Jurkat, Clone E6-1 (cell line): ENCODE results near the gene TNNT3.

Source experiments
- DNase-seq: peaks from one replicate; pipeline ENCODE4 v3.0.0-alpha.2; 2011; ENCODE audit warnings: low read depth, low spot score
- H3K4me3 ChIP-seq: 2 replicates; pipeline ENCODE4 v1.5.1; 2011; ENCODE audit warnings: mild to moderate bottlenecking, low read length, control low read depth, moderate library complexity

The TNNT3 gene

DNA sequence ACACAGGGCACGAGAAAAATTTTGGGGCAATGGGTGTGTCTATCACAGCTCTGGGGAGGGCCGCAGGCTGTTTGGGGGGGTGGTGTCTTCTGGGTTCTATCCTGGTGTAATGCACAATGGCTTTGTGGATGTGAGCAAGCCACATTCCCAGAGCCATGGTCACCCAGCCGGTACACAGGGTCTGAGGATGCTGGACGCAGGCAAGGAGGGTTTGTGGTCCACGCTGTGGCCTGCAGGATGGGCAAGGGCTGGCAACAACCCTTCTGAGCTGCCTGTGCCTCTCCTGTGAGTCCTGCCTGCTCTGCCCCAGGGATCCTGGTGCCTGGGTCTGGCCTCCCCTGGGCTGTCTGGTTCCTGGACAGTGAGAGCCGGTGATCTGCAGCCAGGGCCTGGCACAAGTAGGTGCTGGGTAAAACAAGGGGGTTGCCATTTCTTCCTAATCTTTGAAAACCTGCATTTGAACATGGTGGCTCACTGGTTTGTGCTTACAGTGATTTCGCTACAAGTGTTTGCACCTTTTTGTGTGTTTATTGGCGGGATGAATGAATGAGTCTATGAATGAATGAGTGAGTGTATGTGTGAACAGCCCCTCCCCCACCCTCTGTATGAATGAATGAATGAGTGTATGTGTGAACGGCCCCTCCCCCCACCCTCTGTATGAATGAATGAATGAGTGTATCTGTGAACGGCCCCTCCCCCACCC lies 23.2 kb downstream of the TNNT3 start:
- DNase-seq, result no peak
- no peak overlapping the region for H3K4me3 ChIP-seq

DNA sequence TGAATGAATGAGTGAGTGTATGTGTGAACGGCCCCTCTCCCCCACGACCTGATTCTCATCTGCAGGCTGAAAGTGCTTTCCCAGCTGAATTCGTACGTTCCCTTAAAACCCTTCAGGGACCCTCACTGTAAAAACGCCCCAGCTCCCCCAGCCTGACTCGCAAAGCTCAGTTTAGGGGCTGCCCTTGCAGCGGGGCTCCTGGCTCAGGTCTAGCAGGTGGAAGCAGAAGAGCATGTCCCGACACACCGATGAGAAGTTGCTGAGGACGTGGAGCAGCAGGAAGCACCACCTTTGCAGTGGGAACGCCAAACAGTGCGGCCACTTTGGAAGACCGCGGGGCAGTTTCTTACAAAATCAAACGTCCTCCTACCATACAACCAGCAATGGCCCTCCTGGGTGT lies 24.1 kb downstream of the TNNT3 start:
- H3K4me3 ChIP-seq, result no peak overlapping the region
- DNase-seq, result no peak

DNA sequence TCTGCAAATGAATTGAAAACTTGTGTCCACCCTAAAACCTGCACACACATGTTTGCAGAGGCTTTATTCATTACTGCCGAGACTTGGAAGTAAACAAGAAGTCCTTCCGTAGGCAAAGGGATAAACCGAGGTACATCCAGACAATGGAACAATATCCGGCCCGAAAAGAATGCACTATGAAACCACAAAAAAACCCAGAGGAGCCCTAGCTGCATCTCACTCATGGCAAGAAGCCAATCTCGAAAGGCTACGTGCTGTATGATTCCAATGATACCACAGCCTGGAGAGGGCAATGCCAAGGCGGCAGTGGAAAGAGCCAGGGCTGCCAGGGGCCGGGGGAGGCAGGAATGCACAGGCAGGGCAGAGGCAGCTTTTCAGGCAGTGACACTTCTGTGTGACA lies 24.5 kb downstream of the TNNT3 start:
- no peak overlapping the region for H3K4me3 ChIP-seq
- no peak for DNase-seq

DNA sequence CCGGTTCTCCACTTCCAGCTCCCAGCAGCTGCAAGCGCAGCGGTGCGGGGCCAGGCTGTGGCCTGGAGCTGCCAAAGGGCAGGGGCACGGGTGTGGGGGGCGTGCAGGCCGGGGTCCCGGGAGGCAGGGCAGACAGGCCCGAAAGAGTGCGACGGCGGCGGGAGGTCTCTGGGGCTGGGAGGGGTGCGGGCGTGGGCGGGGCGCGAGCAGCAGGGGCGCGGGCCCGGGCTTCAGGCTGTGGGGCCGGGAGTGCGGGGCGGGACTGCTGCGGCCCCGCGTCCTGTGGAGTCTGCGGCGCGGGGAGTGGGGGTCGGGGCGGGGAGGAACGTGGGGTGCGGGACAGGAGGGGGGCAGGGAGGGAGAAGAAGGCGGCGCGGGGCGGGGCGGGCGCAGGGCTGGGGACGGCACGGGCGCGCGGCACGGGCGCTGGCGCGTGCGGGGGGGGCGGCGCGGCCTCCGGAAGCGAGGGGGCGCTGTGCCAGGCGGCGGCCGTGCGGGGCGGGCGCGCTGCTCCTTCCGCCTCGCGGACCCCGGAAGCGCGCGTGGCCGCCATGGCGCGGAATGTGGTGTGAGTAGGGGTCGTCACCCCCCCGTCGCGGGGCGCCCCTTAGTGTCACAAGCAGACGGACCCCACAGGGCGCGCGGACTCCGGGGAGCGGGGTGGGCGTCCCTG lies 27.4 kb downstream of the TNNT3 start, which contains the start of gene MRPL23:
TSS of gene MRPL23 (plus strand) at position 521 of the 673 bp plus-strand sequence. CDS start at position 552, 31 bp downstream.
- no peak for DNase-seq
- H3K4me3 ChIP-seq, result no peak within 1 kb of the TSS

DNA sequence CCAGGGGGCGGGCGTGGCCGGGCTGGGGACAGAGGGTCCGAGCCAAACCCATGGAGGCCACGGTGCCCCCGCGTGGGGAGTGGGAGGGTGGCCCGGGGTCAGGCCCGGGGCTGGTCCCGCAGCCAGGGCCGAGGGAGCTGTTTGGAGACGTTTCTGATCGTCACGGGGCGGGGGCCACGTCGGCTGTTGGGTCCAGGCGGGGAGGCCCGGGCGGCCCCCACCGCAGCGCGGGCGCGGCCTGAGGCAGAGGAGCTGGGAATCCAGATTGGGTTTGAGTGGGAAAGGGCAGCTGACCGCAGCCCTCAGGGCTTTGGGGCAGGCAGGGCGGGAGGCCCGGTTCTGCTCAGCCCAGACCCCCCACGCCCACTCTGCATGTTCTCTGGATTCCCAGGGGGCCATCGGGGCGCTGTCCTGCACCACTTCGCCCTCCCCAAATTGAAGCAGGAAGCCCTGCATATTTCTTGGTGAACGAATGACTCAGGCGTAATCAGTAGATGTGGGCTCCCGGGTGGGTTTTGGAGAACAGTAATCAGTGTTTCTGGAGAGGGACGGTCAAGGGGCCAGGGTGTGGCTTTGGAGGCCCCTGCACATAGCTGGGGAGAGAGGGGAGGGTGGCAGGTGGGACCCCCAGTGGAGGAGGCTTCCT lies 28.2 kb downstream of the TNNT3 start:
- DNase-seq, result no peak
- H3K4me3 ChIP-seq, result no peak overlapping the region

DNA sequence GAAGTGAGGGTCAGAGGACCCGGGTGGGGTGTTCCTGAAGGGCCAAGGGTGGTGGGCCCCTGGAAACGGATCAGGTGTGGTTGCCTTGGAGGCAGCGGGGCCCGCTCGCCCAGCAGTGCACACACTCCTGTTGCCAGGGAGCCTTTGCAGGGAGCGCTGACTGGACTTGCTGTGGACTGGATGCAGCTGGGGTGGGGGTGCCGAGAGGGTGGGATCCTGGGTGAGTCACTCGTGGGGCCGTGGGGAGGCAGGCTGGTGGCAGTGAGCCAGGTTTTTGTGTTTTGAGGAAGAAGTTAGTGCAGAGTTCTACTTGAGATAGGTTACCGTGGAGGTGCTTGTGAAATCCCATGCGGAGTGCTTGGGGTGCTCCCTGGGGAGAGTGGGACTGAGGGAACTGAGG lies 28.9 kb downstream of the TNNT3 start:
- no peak for DNase-seq
- H3K4me3 ChIP-seq, result no peak overlapping the region

DNA sequence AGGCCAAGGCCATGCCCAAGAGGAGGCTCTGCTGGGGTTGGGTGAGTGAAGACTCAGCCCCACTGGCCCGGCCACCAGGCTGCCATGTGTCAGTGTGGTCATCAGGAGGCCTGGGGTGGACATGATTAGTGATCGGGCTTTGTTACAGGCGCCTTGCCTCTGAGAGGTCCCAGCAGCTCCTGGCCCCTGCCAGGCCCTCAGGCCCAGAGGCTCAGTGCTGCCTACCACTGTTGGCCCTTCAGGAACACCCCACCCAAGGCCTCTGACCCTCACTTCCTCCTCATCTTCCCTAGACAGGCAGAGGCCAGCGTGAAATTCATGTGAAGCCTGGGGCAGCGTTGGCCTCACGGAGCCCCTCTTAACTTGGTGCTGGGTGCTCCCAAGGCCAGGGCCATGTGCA lies 29.8 kb downstream of the TNNT3 start:
- DNase-seq, result no peak
- H3K4me3 ChIP-seq, result no peak overlapping the region

DNA sequence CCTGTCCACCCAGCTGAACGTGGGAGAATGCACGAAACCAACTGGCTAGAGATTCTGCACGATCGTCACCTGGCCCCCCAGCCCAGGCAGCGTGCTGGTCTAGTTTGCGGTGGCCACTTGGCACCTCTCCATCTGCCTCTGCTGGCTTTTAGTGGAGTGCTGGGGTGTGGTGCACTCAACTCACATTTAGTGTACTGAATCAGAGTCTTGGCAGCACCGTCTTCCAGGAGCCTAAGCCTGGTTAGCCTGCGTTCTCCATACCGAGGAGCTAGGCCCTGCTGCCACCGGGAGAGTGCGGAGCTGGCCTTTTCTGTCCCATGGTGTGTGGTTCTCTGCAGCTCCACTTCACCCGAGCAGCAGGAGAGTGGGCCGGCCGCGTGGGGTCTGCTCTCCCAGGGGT lies 30.4 kb downstream of the TNNT3 start:
- no peak for DNase-seq
- no peak overlapping the region for H3K4me3 ChIP-seq

DNA sequence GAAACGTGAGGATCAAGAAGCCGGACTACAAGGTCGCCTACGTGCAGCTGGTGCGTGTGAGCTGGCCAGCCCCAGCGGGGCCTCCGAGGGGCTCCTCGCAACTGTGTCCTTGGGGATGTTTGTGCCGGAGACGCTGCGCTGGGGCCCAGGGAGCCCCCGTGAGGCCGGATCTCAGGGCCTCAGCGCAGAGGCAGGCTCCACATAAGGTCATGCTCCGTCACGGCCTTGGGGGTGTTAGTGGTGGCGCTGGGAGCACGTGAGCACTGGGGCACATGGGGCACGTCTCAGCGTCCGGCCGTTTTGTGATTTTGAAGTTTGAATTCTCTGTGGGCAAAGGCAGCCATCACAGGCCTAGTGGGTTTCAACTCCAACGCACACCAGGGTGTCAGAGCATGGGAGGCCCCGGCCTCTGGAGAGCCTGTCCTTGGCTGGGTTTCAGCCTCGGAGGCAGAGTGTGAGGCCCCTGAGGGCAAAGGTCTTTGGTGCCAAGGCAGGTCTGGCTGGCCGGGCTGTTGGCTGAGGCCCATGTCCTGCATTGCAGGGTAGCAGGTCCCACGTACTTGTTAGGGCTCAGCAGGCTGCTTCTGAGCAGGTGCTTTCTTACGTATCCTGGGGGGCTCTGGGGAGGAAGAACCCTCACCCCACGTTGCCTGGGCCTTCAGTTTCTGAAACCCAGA lies 33.4 kb downstream of the TNNT3 start:
- H3K4me3 ChIP-seq, result no peak overlapping the region
- no peak for DNase-seq

DNA sequence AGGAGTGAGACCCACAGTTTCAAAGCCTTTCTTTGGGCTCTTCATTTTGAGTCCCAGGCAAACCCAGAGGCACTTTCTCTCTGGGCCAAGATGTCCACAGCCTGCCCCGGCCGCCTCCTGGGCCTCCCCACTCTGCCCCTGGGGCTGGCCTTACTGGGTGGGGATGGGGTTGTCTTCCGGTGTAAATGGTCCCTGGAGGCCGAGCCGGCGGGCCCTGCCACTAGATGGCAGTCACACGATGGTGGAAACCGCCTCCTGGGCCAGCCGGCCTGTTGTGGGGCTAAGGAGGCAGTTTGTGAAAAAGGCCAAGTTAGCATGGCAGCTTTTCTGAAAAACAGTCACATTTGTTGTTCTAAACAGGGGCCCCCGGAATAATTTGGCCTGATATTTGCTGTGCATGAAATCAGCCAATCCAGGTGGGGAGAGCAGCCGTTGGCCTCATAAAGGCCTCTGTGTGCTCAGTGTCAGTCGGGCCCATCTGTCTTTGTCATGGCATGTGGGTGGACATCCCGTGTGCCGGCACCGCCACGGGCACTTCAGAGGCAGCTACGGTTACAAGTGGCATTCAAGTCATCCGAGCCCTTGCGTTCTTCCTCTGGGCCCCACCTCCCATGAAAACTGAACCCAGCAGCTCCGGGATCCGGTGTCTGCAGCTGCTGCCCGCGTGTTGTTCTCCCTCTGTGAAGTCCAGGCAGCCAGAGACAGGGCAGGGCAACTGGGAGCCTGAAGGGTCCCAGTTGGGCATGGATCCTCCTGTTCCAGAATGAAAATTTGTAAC lies 34.2 kb downstream of the TNNT3 start:
- no peak overlapping the region for H3K4me3 ChIP-seq
- no peak for DNase-seq

DNA sequence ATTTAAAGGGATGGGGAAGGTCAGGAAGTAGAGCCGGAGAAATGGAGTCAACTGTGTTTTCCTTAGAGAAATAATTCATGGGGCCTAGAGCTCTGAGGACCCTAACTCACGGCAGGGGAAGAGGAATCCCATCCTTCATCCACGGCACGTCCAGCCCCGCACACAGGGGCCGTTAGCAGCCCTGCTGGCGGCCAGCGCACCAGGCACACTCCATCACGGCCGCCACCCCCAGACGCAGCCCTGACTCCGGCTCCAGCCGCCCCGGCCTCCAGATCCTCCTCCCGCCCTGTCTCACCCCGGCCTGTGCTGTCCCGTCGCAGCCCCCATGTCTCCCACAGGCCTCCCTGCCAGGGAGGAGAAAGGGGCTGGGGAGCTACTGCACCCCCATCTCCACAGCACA lies 38.9 kb downstream of the TNNT3 start:
- no peak for DNase-seq
- H3K4me3 ChIP-seq, result no peak overlapping the region

DNA sequence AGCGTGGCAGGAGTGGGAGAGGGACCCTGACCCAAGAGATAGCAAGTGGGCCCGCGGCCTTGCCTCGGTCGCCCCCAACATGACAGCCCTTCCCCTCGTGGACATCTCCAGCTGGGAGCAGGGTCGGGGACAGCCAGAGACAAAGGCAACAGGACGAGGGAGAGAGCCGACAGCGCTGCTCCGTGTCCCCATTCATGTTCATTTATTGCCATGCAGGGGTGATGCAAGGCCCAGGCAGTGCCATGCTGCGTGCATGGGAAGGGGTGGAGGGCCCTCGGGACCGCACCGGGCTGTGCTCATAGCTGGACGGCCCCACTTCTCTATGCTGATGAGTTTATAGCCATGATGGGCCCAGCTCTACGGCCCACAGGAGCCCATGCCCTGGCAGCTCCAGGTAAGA lies 40.3 kb downstream of the TNNT3 start:
- no peak overlapping the region for H3K4me3 ChIP-seq
- DNase-seq, result no peak

DNA sequence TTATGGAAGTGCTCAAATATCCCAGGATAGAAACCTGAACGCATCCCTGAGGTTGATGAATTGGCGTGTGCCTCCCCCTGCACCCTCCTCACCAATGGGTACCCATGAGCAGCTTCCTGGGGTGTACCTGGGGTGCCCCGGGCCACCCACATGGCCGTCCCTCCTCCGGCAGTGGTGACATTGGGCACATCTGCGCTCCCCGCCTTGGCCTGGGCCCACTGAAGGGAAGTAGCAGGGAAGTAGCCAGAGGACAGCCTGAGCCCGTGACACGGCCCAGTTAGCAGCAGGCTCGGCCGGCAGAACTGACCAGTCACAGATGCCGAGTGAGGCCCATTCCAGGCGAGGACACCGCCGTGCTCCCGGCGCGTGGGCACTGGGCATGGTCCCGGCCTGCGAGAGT lies 44.4 kb downstream of the TNNT3 start:
- H3K4me3 ChIP-seq, result no peak overlapping the region
- no peak for DNase-seq

DNA sequence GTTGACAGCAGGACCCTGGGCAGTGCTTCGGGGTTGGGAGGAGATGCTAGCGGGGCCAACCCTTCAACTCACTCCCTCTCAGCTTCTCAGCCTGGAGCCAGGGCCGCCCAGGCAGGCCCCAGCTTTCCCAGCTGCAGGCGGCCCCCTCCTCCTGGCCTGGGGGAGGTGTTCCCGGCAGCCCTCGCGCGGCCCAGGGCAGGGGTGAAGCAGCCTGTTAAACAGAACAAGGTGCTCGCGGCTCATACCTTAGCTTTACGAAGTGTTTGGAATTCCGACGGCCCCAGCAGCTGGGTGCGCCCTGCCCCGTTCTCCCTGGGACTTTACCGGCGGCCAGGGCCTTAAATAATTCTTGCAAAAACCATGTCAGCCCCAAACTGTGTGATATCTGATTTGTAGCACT lies 44.8 kb downstream of the TNNT3 start:
- no peak for DNase-seq

DNA sequence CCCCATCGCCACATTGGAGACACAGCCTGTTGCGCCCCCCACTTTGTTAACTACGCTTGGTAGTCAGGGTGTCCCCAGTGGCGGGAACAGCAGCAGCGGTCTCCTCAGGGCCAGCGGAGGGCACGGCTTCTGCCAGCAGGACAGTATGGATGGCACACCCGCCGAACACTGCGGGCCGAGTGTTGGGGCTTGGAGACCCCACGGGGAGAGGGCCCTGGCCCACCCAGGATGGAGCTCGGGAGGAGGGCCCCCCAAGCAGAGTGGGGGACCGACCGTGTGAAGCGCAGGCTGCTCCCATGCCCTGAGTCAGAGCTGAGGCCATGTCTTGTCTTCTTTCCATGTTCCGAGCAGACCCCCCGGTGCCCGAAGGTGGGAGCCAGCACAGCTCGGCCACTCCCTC lies 45.5 kb downstream of the TNNT3 start:
- H3K4me3 ChIP-seq, result no peak overlapping the region
- DNase-seq, result no peak

More for the DNA sequence above, 44.8 kb downstream of the TNNT3 start:
- H3K4me3 ChIP-seq, result no peak overlapping the region

DNA sequence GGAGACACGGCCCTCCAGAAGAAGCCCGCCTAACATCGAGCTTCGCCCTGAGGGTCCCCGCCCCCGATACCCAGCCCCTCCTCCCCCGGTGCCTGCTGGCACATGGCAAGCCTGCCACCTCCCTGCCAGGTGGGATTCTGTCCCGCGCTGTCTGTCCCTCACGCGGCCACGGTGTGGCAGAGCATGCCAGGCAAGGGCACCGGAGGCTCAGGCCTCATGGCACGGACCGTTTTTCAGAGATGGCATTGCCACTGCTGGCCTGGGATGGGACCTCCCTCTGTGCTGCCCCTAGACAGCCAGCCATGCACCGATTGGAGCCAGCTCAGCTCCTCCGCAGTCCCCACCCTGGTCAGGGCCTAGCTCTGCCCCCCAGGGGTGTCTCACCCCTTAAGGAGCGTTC lies 47.0 kb downstream of the TNNT3 start:
- no peak overlapping the region for H3K4me3 ChIP-seq
- no peak for DNase-seq

DNA sequence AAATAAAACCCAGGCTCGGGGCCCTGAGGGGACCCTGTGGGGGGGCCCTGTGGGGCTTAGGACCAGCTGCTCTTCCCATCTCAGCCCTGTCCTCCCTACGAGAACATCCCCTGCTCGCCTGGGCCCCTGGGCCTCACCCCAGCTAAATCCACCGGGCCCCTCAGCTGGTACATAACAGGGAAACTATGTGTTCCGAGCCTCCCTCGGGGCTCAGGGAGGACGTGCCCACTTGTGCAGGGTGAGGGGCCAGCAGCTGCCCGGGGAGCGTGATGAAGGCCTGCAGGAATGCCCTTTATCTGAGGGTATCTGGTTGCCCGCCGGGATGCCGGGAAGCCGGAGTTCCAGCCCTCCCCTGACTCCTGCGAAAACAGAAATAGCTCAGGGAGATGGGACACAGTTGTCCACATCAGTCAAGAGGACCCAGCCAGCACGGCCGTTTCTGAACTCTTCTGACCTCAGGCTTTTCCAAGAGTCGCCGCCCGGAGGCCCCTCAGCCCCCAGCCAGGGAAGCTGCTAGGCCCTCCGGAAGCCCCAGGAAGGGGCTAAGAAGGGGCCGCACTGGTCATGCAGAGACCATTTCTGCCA lies 48.2 kb downstream of the TNNT3 start:
- DNase-seq, result no peak
- no peak overlapping the region for H3K4me3 ChIP-seq

DNA sequence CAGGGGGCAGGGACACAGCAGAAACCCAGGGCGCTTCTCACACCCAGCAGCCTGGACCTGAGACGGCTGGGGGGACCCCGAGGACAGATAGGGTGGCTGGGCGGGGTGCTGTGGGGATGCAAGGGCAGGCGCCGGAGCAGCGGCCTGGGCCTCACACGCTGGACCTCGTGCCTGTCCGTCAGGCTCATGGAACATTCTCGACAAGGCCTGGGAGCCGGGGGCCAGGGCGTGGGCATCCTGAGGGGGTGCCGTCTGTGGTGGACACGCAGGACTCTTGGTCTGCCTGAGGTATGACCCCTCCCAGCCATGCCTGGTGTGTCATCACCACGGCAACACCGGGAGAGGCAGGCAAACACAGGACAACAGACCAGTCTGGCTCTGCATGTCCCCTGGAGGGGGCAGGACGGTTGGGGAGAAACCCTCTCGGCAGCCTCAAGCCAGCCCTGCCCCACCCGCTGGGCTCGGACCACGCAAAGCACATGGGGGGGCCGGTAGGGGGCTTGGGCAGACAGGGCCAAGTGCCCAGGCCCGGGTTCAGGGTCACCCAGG lies 49.0 kb downstream of the TNNT3 start:
- DNase-seq, result no peak
- no peak overlapping the region for H3K4me3 ChIP-seq

DNA sequence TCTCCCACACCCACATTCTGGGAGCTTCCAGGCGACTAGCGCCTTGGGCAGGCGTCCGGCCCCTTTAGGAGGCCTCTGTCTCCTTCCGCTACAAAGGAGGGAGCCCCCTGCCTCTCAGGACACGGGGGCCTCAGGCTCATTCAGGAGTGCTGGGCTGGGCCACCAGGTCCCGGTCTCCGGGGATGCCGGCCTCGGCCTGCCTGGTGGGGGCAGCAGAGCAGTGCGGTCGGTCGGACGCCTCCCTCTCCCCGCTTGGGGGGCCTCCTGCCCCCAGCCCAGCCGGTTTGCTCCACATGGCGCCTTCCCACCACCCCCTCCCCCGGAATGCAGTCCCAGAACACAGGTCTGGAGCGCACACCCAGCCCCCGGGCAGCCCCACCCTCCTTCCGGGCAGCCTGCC lies 49.5 kb downstream of the TNNT3 start:
- DNase-seq, result no peak
- H3K4me3 ChIP-seq, result no peak overlapping the region
